Measurements from ENCODE around the gene NOC4L. TPM values are rescaled to one million over a fixed set of nuclear protein-coding genes. Genes with fewer than 3 reads are reported as not detected.

NOC4L gene
- polyA plus RNA-seq, 1 of the 3 experiments (the other 2 are of a cell fraction), result 12.9 TPM

- TF ChIP-seq NFIC (IDR thresholded peaks at IDR 0.05; ENCODE audit: borderline replicate concordance) (no peak), PBX3 (IDR thresholded peaks at IDR 0.05) (no peak), GABPA (IDR thresholded peaks at IDR 0.05; ENCODE audit: low read depth) (no peak)
Measured at GRCh38 chr12:132201391-132202120, 57.3 kb downstream of the NOC4L start (continued).

Small RNA genes lying within 50 kb of the gene (small RNA-seq; reads per million reads assigned to genes)
- gene AC138466.3, result 0 reads per million in 7 experiments

Other genes with a start within 250 kb of the NOC4L start
- 6.0 and 10.7 TPM in 2 replicates for gene ULK1, start 249.8 kb upstream of the NOC4L start, polyA plus RNA-seq (2012; rRNA removed)
- 52.1 and 53.1 TPM in 2 replicates for gene PUS1, start 215.2 kb upstream of the NOC4L start, polyA plus RNA-seq (2012; rRNA removed)
- 5.4 and 7.0 TPM in 2 replicates for gene EP400, start 194.5 kb upstream of the NOC4L start, polyA plus RNA-seq (2012; rRNA removed)
- 14.4 and 17.3 TPM in 2 replicates for gene DDX51, start 138 bp upstream of the NOC4L start, polyA plus RNA-seq (2012; rRNA removed)
- gene GALNT9, start 185.1 kb downstream of the NOC4L start, polyA plus RNA-seq (2012; rRNA removed), result not detected in 2 replicates

Data from SK-N-SH (cell line).